Body of pancreas (tissue), 4 donors: Measurements from ENCODE around the gene CYP19A1.

Experiments
- CTCF ChIP-seq, 7 experiments: fragments of 450-650 bp in 4 of 7; fragments of 200-600 bp in 3 of 7; sonication (generic) in 3 of 7; IDR thresholded peaks; one replicate each; pipeline ENCODE4 v1.5.1; 2016 to 2019; ENCODE audit warnings: antibody characterized with exemption in 7 of 7
- POLR2A ChIP-seq, 3 donors: fragments of 450-650 bp; IDR thresholded peaks; one replicate each; pipeline ENCODE4 v1.6.1; 2016; ENCODE audit warnings: antibody characterized with exemption in 3 of 3, mild to moderate bottlenecking in 2 of 3

GRCh38 chr15:51299187-51300015 lies 39.0 kb downstream of the CYP19A1 start:
- TF ChIP-seq CTCF (IDR thresholded peaks at IDR 0.05) = no peak
- no peak for TF ChIP-seq POLR2A (IDR thresholded peaks at IDR 0.05)
